GM19238 (cell line): ENCODE measurements around the gene GSTM1.
"Not testable (repeated sequence)": the region's sequence is repeated elsewhere in the genome, so short reads cannot be mapped to it uniquely, and the experiment has no call there.

Experiments
- DNase-seq: peaks from one replicate; pipeline ENCODE4 v3.0.0; 2011; ENCODE audit warnings: low spot score; ENCODE audit not compliant: insufficient read length

The GSTM1 gene

DNA sequence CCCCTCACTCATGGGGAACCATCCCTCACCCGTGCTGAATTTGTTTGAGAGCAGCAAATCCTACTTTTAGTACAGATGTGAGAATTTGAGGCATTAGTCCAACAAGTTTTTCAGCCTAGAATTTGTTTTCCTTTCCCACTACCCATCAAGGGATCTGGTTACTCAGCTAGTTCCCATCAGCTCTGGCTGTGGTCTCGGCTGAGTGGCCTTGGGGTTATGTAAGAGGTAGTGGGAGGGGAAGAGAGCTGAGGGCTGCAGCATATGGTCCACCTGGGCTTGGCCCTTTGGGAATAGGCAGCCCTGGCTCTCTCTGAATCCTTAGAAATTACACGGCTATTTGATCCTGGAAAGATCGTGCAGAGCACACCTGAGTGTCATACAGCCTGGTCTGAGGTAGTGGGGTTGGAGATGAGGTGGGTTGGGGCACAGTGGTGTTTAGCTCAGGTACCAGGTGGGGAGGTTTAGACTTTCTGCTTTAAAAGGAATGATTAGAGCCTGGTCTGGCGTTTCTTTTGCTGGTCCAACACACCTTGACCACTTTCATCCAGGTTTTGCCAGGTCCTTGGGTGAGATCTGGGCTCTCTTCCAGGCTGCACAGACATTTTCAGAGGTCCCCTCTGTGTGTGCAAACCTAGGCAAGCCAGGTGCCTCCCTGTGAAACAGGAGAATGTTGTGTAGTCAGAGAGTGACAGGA lies 27.5 kb upstream of the GSTM1 start:
- no peak for DNase-seq

DNA sequence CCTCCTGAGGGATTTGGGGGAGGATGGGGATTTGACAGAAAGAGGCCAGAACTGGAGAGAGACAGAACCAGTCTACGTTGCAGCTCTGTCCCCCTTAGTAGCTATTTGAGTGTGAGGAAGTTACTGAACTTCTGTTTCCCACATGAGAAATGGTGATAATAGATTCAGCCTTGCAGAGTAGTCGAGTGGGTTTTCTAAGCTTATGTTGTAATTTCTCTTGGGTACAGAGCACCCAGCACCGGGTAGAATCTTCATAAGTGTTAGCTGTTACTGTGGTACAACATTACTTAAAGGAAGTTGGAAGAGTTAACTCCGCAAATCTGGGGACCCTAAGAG lies 27.0 kb upstream of the GSTM1 start:
- DNase-seq, result not testable (repeated sequence)

DNA sequence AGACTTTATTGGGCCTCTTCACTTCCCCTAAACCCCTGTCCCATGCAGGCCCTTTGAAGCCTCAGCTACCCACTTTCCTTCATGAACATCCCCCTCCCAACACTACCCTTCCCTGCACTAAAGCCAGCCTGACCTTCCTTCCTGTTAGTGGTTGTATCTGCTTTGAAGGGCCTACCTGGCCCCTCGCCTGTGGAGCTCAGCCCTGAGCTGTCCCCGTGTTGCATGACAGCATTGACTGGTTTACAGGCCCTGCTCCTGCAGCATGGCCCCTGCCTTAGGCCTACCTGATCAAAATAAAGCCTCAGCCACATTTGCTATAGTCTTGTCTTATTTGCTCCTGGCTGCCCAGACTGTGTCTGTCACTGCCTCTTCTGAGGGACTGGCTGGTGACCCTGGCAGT lies 26.2 kb upstream of the GSTM1 start:
- no peak for DNase-seq

DNA sequence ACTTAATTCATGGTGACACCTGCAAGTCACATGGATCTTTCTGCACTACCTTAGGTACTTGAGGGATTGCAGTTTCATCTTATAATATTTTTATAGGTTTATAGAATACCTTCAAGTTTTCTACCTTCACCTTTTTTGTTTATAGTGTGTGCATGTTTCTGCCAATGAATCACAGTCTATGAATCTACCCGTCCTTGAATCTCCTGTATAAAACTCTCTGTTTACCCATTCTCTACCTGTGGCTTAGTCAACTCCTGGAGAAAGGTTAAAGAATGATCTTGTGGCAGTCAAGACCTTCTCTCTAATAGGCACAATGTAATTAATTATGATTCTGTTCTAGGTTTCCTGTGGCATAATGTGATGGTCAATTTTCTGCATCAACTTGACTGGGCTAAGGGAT lies 22.9 kb upstream of the GSTM1 start:
- no peak for DNase-seq

DNA sequence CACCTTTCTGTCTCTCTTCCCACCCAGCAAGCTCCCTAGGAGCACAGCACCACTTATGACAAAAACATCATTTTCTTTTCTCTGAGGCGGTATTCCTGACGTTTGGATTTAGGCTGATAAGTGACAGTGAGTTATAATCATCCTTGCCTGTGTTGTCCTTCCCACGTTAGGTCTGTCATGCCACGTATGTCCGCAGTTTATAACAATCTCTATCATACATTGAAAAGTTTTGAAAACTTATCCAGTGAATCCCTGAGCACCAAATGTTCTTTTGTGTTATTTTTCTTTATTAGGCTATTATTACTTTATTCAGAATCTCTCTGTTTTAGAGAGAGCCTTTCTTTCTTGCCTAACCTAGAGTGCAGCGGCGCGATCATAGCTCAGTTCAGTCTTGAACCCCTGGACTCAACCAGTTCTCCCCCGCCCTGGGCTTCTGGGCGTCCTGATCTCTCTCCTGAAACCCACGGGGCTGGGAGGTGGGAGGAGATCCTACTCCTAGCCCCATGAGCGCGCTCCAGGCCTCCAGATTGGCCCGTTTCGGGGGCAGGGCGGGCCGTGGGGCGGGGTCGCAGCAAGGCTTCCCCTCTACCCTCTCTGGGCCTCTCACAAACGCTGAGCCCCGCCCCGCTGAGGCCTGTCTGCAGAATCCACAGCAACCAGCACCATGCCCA lies 20.0 kb upstream of the GSTM1 start, which contains the start of gene GSTM2:
Gene GSTM2, plus strand, starts transcription at position 606 of the 671 bp plus-strand sequence. Its CDS starts 59 bp downstream, at position 665.
- peak; percentile 60 for DNase-seq

DNA sequence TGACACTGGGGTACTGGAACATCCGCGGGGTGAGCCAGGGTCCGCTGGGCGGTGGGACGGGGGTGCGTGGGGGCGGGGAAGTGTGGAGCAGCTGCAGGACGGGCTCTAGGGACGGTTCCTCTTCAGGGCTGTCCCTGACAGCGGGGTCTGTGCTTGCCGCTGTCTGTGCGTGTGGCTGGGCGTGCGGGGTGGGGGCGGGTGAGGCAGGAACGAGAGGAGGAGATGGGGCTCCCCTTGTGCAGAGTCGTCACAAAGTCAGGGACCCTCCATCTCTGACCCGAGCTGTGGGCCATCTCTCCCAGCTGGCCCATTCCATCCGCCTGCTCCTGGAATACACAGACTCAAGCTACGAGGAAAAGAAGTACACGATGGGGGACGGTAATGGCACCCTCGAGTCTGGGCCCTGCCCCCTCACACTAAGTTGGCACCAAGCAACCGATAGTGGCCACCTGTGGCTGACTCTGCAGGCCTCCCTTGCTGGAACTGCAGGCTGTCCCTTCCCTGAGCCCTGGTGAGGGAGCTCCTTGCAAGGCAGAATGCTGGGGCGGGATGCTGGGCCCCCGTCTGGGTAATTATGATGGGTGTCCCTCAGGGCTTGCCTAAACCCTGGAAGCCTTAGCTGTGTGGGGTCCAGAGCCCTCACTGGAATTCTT lies 19.4 kb upstream of the GSTM1 start:
- DNase-seq, result no peak

DNA sequence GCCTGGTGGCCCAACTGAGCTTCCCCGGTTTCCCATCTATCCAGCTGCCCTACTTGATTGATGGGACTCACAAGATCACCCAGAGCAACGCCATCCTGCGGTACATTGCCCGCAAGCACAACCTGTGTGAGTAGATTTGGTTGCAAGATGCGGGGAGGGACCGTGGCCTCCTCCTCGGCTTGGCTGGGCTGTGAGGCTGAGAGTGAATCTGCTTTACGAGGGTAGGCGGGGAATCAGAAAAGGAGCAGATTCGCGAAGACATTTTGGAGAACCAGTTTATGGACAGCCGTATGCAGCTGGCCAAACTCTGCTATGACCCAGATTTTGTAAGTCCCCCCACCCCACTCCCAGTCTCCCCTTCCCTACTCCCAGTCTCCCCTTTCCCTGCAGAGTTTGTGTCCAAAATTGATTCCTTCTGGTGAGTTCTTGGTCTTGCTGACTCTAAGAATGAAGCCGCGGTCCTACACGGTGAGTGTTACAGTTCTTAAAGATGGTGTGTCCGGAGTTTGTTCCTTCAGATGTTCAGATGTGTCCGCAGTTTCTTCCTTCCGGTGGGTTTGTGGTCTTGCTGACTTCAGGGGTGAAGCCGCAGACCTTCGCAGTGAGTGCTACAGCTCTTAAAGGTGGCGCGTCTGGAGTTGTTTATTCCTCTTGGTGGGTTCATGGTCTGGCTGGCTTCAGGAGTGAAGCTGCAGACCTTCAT lies 18.2 kb upstream of the GSTM1 start:
- no peak for DNase-seq

DNA sequence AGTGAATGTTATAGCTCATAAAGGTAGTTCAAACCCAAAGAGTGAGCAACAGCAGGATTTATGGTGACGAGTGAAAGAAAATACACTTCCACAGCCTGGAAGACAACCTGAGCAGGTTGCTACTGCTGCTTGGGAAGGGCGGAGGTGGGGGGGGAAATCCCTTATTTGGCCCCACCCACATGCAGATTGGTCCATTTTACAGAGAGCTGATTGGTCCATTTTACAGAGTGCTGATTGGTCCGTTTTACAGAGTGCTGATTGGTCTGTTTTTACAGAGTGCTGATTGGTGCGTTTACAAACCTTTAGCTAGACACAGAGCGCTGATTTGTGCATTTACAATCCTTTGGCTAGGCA lies 17.7 kb upstream of the GSTM1 start:
- not testable (repeated sequence) for DNase-seq

DNA sequence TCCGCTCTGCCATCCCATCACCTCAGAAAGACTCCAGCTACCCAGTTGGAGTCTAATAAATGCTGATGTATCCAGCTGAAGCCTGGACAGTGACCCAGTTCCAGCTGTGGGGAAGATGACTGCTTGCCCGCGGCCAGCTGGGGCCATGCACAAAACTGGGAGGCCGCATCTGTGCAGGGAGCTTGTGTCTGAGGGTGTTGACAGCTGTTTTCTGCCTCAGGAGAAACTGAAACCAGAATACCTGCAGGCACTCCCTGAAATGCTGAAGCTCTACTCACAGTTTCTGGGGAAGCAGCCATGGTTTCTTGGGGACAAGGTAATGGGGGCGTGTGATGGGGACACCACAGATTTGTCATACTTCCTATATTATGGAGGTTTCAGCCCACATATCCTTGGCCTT lies 16.6 kb upstream of the GSTM1 start:
- no peak for DNase-seq

DNA sequence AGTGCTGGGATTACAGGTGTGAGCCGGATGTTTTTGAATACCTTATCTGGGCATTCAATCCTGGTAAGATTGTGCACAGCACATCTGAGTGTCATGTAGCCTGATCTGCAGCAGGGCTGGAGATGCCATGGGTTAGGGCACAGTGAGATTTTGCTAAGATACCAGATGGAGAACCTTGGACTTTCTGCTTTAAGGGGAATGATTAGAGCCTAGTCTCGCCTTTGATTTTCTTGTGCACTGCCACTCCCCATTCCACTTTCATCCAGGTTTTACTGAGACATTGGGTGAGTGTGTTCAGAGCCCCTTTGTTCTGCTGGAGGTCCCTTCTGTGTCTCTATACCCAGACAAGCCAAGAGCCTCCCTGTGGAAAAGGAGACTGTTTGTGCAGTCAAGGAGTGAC lies 13.8 kb upstream of the GSTM1 start:
- not testable (repeated sequence) for DNase-seq

DNA sequence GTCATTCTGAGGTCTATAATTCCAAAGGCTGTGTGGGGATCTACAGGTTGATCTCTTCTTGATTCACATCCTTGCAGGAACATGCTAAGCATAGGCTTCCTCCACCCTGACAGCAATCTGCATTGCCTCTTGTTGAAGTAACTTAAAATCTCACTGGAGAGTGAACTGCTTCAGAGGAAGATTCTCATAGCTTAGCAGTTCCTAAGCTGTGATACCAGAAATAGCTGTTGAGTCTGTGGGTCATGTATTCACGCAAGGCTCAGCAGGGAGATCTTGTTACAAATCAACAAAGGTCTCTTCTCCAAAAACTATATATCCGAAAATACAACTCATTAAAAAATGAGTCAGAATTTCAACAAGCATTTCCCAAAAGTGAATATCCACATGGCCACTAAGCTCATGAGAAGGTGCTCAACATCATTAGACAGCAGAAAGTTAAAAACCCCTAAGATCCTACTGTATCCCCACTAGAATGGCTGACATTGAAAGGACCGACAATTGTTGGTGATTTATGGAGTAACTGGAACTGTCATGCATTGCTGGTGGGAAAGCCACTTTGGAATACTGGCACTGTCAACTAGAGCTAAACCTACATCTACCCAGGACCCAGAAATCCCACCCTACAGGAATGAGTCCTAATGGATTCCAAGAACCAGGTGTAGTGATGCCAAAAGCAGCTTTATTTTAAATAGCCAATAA lies 10.8 kb upstream of the GSTM1 start:
- not testable (repeated sequence) for DNase-seq

DNA sequence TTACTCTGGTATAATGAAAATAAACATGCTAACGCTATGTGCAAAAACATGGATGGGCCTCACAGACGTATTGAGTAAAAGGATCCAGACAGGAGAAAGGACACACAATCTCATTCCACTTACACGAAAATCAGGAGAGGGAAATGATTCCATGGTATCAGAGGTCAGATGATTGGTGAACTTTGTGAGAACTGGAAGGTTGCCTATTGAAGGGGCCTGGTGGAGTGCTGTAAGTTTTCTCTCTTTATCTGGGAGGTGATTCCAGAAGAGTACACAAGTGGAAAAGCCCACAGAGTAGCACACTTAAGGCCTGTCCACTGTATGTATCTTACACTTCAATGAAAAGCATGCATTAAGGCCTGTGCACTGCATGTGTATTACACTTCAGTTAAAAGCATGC lies 10.2 kb upstream of the GSTM1 start:
- no peak for DNase-seq

DNA sequence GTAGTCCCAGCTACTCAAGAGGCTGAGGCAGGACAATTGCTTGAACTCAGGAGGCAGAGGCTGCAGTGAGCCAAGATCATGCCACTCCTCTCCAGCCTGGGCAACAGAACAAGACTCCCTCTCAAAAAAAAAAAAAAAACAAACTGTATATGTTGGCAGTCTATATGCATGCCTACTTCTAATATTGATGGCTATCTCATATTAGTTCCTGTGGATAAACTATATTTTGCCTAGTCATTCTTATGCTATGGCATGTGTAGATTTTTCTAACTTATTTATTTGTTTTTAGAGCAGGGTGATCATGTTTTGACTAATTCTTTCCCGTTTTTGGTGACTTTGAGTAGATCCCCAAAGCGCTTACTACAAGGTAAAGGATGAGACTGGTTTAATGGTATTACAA lies 9.0 kb upstream of the GSTM1 start:
- DNase-seq, result not testable (repeated sequence)

DNA sequence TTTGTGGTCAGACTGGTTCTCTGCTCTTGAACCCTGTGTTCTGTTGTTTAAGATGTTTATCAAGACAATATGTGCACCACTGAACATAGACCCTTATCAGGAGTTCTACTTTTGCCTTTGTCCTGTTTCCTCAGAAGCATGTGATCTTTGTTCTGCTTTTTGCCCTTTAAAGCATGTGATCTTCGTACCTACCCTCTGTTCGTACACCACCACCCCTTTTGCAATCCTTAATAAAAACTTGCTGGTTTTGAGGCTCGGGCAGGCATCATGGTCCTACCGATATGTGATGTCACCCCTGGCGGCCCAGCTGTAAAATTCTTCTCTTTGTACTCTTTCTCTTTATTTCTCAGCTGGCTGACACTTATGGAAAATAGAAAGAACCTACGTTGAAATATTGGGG lies 2.8 kb upstream of the GSTM1 start:
- not testable (repeated sequence) for DNase-seq

DNA sequence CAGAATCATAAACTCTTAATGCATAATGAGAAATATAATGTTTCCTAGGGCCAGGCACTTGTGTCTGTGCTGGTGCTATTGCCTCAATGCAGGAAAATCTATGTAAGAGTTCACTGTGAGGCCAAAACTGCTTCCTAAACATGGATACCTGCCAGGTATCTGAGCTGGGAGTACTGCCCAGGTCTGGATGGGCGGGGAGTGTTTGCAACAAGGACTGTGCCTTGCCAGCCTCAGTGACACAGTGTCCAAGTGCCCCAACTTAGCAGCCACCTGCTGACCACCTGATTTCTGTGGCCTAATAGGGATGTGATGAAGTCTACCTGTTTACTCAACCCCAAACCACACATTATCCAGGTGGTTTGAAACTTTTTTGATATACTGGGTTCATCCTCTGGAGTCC lies 2.2 kb upstream of the GSTM1 start:
- DNase-seq, result not testable (repeated sequence)

DNA sequence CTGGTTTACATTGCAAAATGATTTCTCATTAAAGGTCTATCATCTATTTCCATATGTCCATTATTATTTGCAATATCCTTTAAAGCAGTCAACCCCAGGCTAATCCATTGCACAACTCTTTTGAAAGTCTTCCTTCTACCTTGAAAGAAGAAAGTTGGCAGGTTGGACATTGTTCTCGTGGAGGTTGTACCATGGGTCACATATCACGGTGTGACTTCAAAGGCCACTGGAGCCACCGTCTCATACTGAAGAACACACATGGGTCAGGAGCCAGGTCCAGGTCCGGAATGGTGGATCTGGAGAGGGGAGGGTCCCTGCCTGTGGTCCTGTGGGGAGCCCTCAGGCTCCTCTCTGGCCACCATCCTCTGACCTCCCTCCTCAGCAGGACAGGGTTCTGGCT lies 1.7 kb upstream of the GSTM1 start:
- not testable (repeated sequence) for DNase-seq

DNA sequence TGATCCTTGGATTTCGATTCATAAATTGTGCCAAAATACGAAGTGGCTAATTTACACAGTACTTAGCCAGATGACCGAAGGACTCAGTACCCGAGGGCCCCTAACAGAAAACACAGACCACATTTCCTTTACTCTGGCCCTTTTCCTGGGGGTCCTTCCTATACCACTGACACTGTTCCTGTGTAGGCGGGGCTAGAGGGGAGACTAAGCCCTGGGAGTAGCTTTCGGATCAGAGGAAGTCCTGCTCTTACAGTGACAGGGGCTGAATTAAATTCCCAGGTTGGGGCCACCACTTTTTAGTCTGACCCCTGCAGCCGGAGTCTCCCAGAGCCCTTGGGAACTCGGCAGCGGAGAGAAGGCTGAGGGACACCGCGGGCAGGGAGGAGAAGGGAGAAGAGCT lies 508 bp upstream of the GSTM1 start:
- not testable (repeated sequence) for DNase-seq

DNA sequence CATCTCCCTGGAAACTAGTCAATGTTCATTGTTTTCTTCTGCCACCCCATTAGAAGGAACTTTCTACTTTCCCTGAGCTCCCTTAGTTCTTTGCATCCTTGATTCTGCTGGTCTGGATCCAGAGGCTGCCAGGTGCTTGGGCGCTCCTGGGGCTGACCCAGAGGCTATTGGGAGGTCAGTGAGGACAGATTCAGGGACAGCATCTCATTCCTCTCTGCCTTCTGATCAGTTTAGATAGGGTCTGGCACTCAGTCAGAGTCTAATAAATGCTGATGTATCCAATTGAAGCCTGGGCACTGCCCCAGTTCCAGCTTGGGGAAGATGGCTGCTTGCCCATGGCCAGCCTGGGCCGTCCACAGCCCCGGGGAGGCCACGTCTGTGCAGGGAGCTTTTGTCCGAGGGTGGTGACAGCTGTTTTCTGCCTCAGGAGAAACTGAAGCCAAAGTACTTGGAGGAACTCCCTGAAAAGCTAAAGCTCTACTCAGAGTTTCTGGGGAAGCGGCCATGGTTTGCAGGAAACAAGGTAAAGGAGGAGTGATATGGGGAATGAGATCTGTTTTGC lies 2.3 kb downstream of the GSTM1 start:
- no peak for DNase-seq

DNA sequence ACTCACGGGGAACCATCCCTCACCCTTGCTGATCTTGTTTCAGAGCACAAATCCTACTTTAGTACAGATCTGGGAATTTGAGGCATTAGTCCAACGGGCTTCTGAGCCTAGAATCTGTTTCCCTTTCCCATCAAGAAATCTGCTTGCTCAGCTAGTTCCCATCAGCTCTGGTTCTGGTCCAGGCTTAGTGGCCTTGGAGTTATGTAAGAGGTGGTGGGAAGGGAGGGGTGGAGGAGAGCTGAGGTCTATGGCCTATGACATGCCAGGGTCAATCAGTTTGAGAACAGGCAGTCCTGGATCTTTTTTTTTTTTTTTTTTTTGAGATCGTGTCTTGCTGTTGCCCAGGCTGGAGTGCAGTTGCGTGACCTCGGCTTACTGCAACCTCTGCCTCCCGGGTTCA lies 4.1 kb downstream of the GSTM1 start:
- DNase-seq, result no peak

DNA sequence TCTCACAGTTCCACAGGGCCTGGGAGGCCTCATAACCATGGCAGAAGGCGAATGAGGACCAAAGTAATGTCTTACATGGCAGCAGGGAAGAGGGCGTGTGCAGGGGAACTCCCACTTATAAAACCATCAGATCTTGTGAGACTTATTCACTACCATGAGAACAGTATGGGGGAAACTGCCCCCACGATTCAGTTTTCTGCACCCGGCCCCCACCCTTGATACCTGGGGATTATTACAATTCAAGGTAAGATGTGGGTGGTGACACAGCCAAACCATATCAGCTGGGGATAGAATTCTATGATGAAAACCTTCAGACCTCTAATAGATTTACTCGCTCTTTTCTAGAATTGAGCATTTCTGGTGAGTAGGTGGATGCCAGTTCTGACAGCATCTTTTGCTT lies 6.8 kb downstream of the GSTM1 start:
- not testable (repeated sequence) for DNase-seq

DNA sequence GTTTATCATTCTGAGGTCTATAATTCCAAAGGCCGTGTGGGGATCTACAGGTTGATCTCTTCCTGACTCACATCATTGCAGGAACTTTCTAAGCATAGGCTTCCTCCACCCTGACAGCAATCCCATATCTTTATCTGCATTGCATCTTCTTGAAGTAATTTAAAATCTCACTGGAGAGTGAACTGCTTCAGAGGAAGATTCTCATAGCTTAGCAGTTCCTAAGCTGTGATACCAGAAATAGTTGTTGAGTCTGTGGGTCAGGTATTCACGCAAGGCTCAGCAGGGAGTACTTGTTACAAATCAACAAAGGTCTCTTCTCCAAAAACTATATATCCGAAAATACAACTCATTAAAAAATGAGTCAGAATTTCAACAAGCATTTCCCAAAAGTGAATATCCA lies 7.5 kb downstream of the GSTM1 start:
- DNase-seq, result not testable (repeated sequence)
